ENCODE results near the gene TPTE.
"Not testable (repeated sequence)": the region's sequence is repeated elsewhere in the genome, so short reads cannot be mapped to it uniquely, and the experiment has no call there.

TPTE gene

DNA sequence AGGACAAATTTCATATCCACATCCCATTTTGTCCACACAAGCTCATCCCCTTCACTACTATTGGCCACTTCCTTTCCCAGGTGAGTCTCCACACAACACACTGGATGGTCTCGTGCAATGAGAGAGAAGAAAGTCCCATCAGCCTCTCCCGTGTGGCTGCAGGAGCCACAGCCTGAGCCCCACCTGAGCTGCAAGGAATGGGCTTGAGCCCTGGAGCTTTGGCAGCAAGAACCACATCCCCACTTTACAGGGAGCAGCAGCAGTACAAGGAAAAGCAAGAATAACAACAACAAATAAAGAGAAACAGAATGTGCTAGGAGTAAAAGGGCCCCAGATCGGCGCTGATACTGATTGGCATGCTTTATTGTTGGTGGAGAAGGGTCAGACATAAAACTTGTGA, 117.7 kb downstream of the TPTE start:
- no peak for TF ChIP-seq CTCF (IDR thresholded peaks at IDR 0.05; ENCODE audit: extremely low read depth, missing control alignments)
- no peak for DNase-seq (ENCODE audit: low spot score)

- not testable (repeated sequence) for DNase-seq (ENCODE audit: low spot score)
These were observed 118.4 kb downstream of the TPTE start for GRCh38 chr21:10639746-10640145.

GRCh38 chr21:10640446-10640845, 119.1 kb downstream of the TPTE start:
- no peak for DNase-seq (ENCODE audit: low spot score)
- TF ChIP-seq CTCF (IDR thresholded peaks at IDR 0.05; ENCODE audit: extremely low read depth, missing control alignments) = no peak

DNA sequence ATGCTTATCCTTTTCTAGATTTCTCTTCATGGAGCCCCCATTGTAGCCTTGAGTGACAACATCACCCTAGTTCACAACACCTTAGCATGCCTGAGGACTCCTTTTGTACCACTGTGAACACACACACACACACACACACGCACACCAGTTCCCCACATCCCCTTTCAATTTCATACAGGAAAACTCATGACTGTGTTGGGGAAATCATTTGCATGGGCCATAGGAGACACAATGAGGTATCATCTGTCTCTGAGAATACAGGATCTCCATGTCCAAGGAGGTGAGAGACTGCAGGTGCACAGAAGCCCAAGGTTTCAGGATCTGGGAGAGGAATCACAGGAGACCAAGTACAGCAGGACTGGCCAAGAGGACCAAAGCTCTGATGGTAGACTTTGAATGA, 119.7 kb downstream of the TPTE start:
- DNase-seq (ENCODE audit: low spot score) = no peak

GRCh38 chr21:10645667-10646066, 124.3 kb downstream of the TPTE start:
- not testable (repeated sequence) for DNase-seq (ENCODE audit: low spot score)

More for the DNA sequence above, 119.7 kb downstream of the TPTE start:
- TF ChIP-seq CTCF (IDR thresholded peaks at IDR 0.05; ENCODE audit: extremely low read depth, missing control alignments) = no peak

GRCh38 chr21:10649350-10650149, 128.2 kb downstream of the TPTE start:
- not testable (repeated sequence) for DNase-seq (ENCODE audit: low spot score)

GRCh38 chr21:10650297-10650696, 128.9 kb downstream of the TPTE start:
- DNase-seq (ENCODE audit: low spot score) = not testable (repeated sequence)

Data from GM20000 (cell line).